Trophoblast cell (in vitro differentiated cells and primary cell): Measurements from ENCODE around the gene STARD13.

Experiments used
- DNase-seq, 2 donors: peaks; one replicate each; pipeline ENCODE4 v3.0.0-alpha.2; 2016
- H2AFZ ChIP-seq: 2 replicates; pipeline ENCODE4 v1.6.1; 2013; ENCODE audit warnings: low read length, moderate library complexity, mild to moderate bottlenecking; ENCODE audit not compliant: insufficient read depth, poor library complexity
- H2AK5ac ChIP-seq: 2 replicates; pipeline ENCODE4 v1.6.1; 2013; ENCODE audit warnings: mild to moderate bottlenecking, low read length
- H2BK120ac ChIP-seq: 2 replicates; pipeline ENCODE4 v1.6.1; 2013; ENCODE audit warnings: low read length, mild to moderate bottlenecking, moderate library complexity; ENCODE audit not compliant: insufficient read depth, poor library complexity
- H2BK12ac ChIP-seq: 2 replicates; pipeline ENCODE4 v1.6.1; 2013; ENCODE audit warnings: mild to moderate bottlenecking, low read length, moderate library complexity
- H2BK5ac ChIP-seq: 2 replicates; pipeline ENCODE4 v1.6.1; 2013; ENCODE audit warnings: low read length, low read depth, moderate library complexity, mild to moderate bottlenecking; ENCODE audit not compliant: poor library complexity
- H3K14ac ChIP-seq: 2 replicates; pipeline ENCODE4 v1.6.1; 2013; ENCODE audit warnings: mild to moderate bottlenecking, low read length
- H3K18ac ChIP-seq: 2 replicates; pipeline ENCODE4 v1.6.1; 2013; ENCODE audit warnings: mild to moderate bottlenecking, low read length
- H3K23ac ChIP-seq: 2 replicates; pipeline ENCODE4 v1.6.1; 2013; ENCODE audit warnings: low read length
- H3K27ac ChIP-seq: 2 replicates; pipeline ENCODE4 v1.5.1; 2013; ENCODE audit warnings: low read depth, mild to moderate bottlenecking, inconsistent platforms, low read length, moderate library complexity
- H3K27me3 ChIP-seq: 2 replicates; pipeline ENCODE4 v1.6.1; 2013; ENCODE audit warnings: inconsistent platforms, mild to moderate bottlenecking, low read length, moderate library complexity; ENCODE audit not compliant: insufficient read depth
- H3K36me3 ChIP-seq, 2 experiments: 1 replicate in 1 of 2; 2 replicates in 1 of 2; pipeline ENCODE4 v1.6.1; 2013; ENCODE audit warnings: low read length in 2 of 2, mild to moderate bottlenecking in 2 of 2, moderate library complexity in 1 of 2; ENCODE audit not compliant: insufficient read depth in 2 of 2, control insufficient read depth in 1 of 2
- H3K4ac ChIP-seq: 2 replicates; pipeline ENCODE4 v1.6.1; 2013; ENCODE audit warnings: low read depth, mild to moderate bottlenecking, low read length, moderate library complexity
- H3K4me1 ChIP-seq, 2 experiments: 1 replicate in 1 of 2; 2 replicates in 1 of 2; pipeline ENCODE4 v1.6.1; 2013; ENCODE audit warnings: low read length in 2 of 2, mild to moderate bottlenecking in 2 of 2, moderate library complexity in 1 of 2; ENCODE audit not compliant: insufficient read depth in 2 of 2, control insufficient read depth in 1 of 2
- H3K4me2 ChIP-seq: 2 replicates; pipeline ENCODE4 v1.6.1; 2013; ENCODE audit warnings: inconsistent platforms, mild to moderate bottlenecking, low read length, moderate library complexity
- H3K4me3 ChIP-seq: 2 replicates; pipeline ENCODE4 v1.5.1; 2013; ENCODE audit warnings: mild to moderate bottlenecking, low read depth, low read length, inconsistent platforms
- H3K79me1 ChIP-seq: one replicate; pipeline ENCODE4 v1.6.1; 2013; ENCODE audit warnings: low read length
- H3K79me2 ChIP-seq: 2 replicates; pipeline ENCODE4 v1.6.1; 2013; ENCODE audit warnings: low read length, mild to moderate bottlenecking; ENCODE audit not compliant: control insufficient read depth, insufficient read depth, poor library complexity
- H3K9ac ChIP-seq: 2 replicates; pipeline ENCODE4 v1.6.1; 2013; ENCODE audit warnings: mild to moderate bottlenecking, low read length
- H3K9me3 ChIP-seq: 2 replicates; pipeline ENCODE4 v1.6.1; 2013; ENCODE audit warnings: low read depth, mild to moderate bottlenecking, control low read depth, inconsistent platforms, low read length; ENCODE audit not compliant: insufficient read depth
- H4K12ac ChIP-seq: 2 replicates; pipeline ENCODE4 v1.6.1; 2013; ENCODE audit warnings: low read depth, mild to moderate bottlenecking, low read length, moderate library complexity
- H4K8ac ChIP-seq: 2 replicates; pipeline ENCODE4 v1.6.1; 2013; ENCODE audit warnings: low read depth, mild to moderate bottlenecking, low read length, moderate library complexity
- H4K91ac ChIP-seq: one replicate; pipeline ENCODE4 v1.6.1; 2013; ENCODE audit warnings: low read depth, mild to moderate bottlenecking, low read length, moderate library complexity
- WGBS: extraction: QIAGEN DNeasy Blood & Tissue Kit; methylation state at CpG from one replicate; pipeline ENCODE4 v1.1.7; 2013; ENCODE audit warnings: missing lambda C conversion rate; ENCODE audit not compliant: insufficient read length, insufficient coverage; ENCODE audit errors: extremely low coverage; 5-methylcytosine and 5-hydroxymethylcytosine counted together

STARD13 gene

DNA sequence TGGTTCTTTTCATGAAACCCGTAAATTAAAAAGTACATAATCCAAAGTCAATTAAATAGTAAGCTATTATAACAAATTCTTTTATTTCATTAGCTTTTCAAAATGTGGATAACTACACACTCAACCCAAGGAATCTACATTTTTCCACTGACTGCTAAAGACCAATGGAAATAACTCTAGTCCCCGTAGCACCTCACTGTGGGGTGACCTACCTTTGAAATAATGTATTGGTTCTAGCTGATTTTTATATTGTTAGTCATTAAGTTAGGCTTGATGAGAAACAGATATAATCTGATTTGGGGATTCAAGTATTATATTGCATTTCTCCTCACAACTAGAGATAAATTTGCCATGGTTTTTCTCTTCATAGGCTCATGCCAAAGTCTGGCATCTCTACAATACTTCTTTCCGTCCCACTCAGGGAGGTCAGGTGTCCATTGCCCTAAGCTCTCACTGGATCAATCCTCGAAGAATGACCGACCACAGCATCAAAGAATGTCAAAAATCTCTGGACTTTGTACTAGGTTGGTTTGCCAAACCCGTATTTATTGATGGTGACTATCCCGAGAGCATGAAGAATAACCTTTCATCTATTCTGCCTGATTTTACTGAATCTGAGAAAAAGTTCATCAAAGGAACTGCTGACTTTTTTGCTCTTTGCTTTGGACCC, 232.0 kb downstream of the STARD13 start:
- H3K4me2 ChIP-seq = no peak overlapping the region
- no peak overlapping the region for H3K9ac ChIP-seq
- H2AFZ ChIP-seq = no peak overlapping the region
- no peak overlapping the region for H2BK5ac ChIP-seq
- no peaks in the 10 kb centered on the region for H3K27me3 ChIP-seq
- no CpG with 5 or more reads among the region's 7 CpGs for WGBS
- peaks cover under 1 to 4% of the 10 kb centered on the region in 2 experiments for H3K4me1 ChIP-seq
- H3K4ac ChIP-seq = no peak overlapping the region
- H3K4me3 ChIP-seq = no peak overlapping the region
- H3K9me3 ChIP-seq = no peaks in the 10 kb centered on the region
- no peak overlapping the region for H2BK120ac ChIP-seq
- H2AK5ac ChIP-seq = no peak overlapping the region
- no peak overlapping the region for H4K12ac ChIP-seq
- peak; percentile 13 to 73 for DNase-seq
- H4K8ac ChIP-seq = no peak overlapping the region
- H3K27ac ChIP-seq = no peak overlapping the region
- no peak overlapping the region for H4K91ac ChIP-seq
- no peaks in the 10 kb centered on the region for H3K36me3 ChIP-seq
- no peak overlapping the region for H3K23ac ChIP-seq
- no peaks in the 10 kb centered on the region for H3K79me1 ChIP-seq
- no peak overlapping the region for H3K18ac ChIP-seq
- no peak overlapping the region for H3K14ac ChIP-seq
- no peak overlapping the region for H2BK12ac ChIP-seq
- H3K79me2 ChIP-seq = no peaks in the 10 kb centered on the region
